Measurements from ENCODE around the gene SHROOM1. TPM values are rescaled to one million over a fixed set of nuclear protein-coding genes. Genes with fewer than 3 reads are reported as not detected.

The SHROOM1 gene
- polyA plus RNA-seq, 1 donor from 2014 or later = 1.8 TPM

GRCh38 chr5:132776938-132777208 is 53.6 kb downstream of the SHROOM1 start:
- Histone ChIP-seq H3K79me2 (replicated peaks; ENCODE audit: insufficient read depth, low read length) (peaks cover 21% of the 10 kb centered on the region), H3K27ac (ENCODE audit: low read length) (no peak overlapping the region), H3K9me2 (ENCODE audit: insufficient read depth, low read length) (no peaks in the 10 kb centered on the region), H3F3A (ENCODE audit: insufficient read depth, low read length, poor library complexity, severe bottlenecking) (no peaks in the 10 kb centered on the region), H3K9me3 (ENCODE audit: low read length) (no peaks in the 10 kb centered on the region), H3K4me3 (ENCODE audit: low read length) (peak overlapping the region; percentile 83), H3K4me2 (ENCODE audit: low read length) (no peak overlapping the region), H3K9ac (ENCODE audit: low read length) (peak overlapping the region; percentile 72), H4K20me1 (ENCODE audit: insufficient read depth) (no peaks in the 10 kb centered on the region), H2AFZ (ENCODE audit: low read depth, low read length) (no peak overlapping the region), H3K36me3 (ENCODE audit: insufficient read depth, low read length) (no peaks in the 10 kb centered on the region), H3K27me3 (ENCODE audit: insufficient read depth, low read depth, low read length) (peaks cover 8% of the 10 kb centered on the region)
- no peak for TF ChIP-seq REST (IDR thresholded peaks at IDR 0.05; ENCODE audit: borderline replicate concordance)
- TF ChIP-seq MXI1 (conservative IDR thresholded peaks at IDR 0.05; ENCODE audit: poor library complexity, severe bottlenecking) = peak; percentile 34
- TF ChIP-seq CTCF (IDR thresholded peaks at IDR 0.05; ENCODE audit: poor library complexity, severe bottlenecking) = no peak
- TF ChIP-seq TAF1 (IDR thresholded peaks at IDR 0.05; ENCODE audit: low read depth) = no peak
- no peak for TF ChIP-seq EP300 (conservative IDR thresholded peaks at IDR 0.05; ENCODE audit: poor library complexity, severe bottlenecking)
- TF ChIP-seq EZH2 (IDR thresholded peaks at IDR 0.05; ENCODE audit: borderline replicate concordance, insufficient read depth, low read length, poor library complexity, severe bottlenecking) = no peak

- H3K27me3 ChIP-seq (ENCODE audit: insufficient read depth, low read depth, low read length) = peaks cover 8% of the 10 kb centered on the region
- no peak overlapping the region for H2AFZ ChIP-seq (ENCODE audit: low read depth, low read length)
- peak overlapping the region; percentile 72 for H3K9ac ChIP-seq (ENCODE audit: low read length)
- no peaks in the 10 kb centered on the region for H3F3A ChIP-seq (ENCODE audit: insufficient read depth, low read length, poor library complexity, severe bottlenecking)
- H3K27ac ChIP-seq (ENCODE audit: low read length) = no peak overlapping the region
- H3K36me3 ChIP-seq (ENCODE audit: insufficient read depth, low read length) = no peaks in the 10 kb centered on the region
- peak overlapping the region; percentile 52 for H3K4me2 ChIP-seq (ENCODE audit: low read length)
- no peaks in the 10 kb centered on the region for H3K9me3 ChIP-seq (ENCODE audit: low read length)
- peak overlapping the region; percentile 83 for H3K4me3 ChIP-seq (ENCODE audit: low read length)
- TF ChIP-seq EZH2 (IDR thresholded peaks at IDR 0.05; ENCODE audit: borderline replicate concordance, insufficient read depth, low read length, poor library complexity, severe bottlenecking) = no peak
- TF ChIP-seq CTCF (IDR thresholded peaks at IDR 0.05; ENCODE audit: poor library complexity, severe bottlenecking) = no peak
- no peak for TF ChIP-seq SMC3 (conservative IDR thresholded peaks at IDR 0.05; ENCODE audit: poor library complexity)
- TF ChIP-seq POLR2AphosphoS5 (IDR thresholded peaks at IDR 0.05) = no peak
- TF ChIP-seq TAF1 (IDR thresholded peaks at IDR 0.05; ENCODE audit: low read depth) = no peak
- no peak for TF ChIP-seq REST (IDR thresholded peaks at IDR 0.05; ENCODE audit: borderline replicate concordance)
- TF ChIP-seq RAD21 (conservative IDR thresholded peaks at IDR 0.05) = no peak
- TF ChIP-seq MXI1 (conservative IDR thresholded peaks at IDR 0.05; ENCODE audit: poor library complexity, severe bottlenecking) = no peak
- no peak for TF ChIP-seq EP300 (conservative IDR thresholded peaks at IDR 0.05; ENCODE audit: poor library complexity, severe bottlenecking)
- H4K20me1 ChIP-seq (ENCODE audit: insufficient read depth) = no peaks in the 10 kb centered on the region
- no peaks in the 10 kb centered on the region for H3K9me2 ChIP-seq (ENCODE audit: insufficient read depth, low read length)
- H3K79me2 ChIP-seq (replicated peaks; ENCODE audit: insufficient read depth, low read length) = peaks cover 21% of the 10 kb centered on the region
Measured at GRCh38 chr5:132776131-132776937, 54.1 kb downstream of the SHROOM1 start.
